K562 (cell line): Measurements from ENCODE around the gene KNL1. TPM values are rescaled to one million over a fixed set of nuclear protein-coding genes. Genes with fewer than 3 reads are reported as not detected.

Experiments
- ETV5 ChIP-seq: sonication (generic); formaldehyde crosslinking; IDR thresholded peaks from 2 replicates; pipeline ENCODE4 v1.4.0; 2020; ENCODE audit warnings: low read depth, mild to moderate bottlenecking, missing genetic modification reagents
- GABPB1 ChIP-seq: sonication (generic); formaldehyde crosslinking; IDR thresholded peaks from 2 replicates; pipeline ENCODE4 v1.8.0; 2022; ENCODE audit warnings: mild to moderate bottlenecking, missing genetic modification reagents
- KLF16 ChIP-seq: IDR thresholded peaks from 2 replicates; pipeline ENCODE4 v1.6.1; 2016; ENCODE audit warnings: antibody characterized with exemption
- NR0B1 ChIP-seq: fragments of 450-650 bp; IDR thresholded peaks from one replicate; pipeline ENCODE4 v1.6.1; 2018; ENCODE audit warnings: mild to moderate bottlenecking, moderate library complexity; ENCODE audit not compliant: partially characterized antibody
- NR2C1 ChIP-seq, 2 experiments: fragments of 450-650 bp; IDR thresholded peaks; 2 replicates each; pipeline ENCODE4 v1.6.1; 2017; ENCODE audit warnings: mild to moderate bottlenecking in 2 of 2, antibody characterized with exemption in 1 of 2, inconsistent platforms in 1 of 2, missing compliant biosample characterization in 1 of 2, missing genetic modification characterization in 1 of 2
- SREBF2 ChIP-seq: sonication (generic); formaldehyde crosslinking; IDR thresholded peaks from 2 replicates; pipeline ENCODE4 v1.4.0; 2020; ENCODE audit warnings: mild to moderate bottlenecking, missing genetic modification reagents
- SRSF3 ChIP-seq: fragments of 200-400 bp; formaldehyde crosslinking; IDR thresholded peaks from 2 replicates; pipeline ENCODE4 v1.6.1; 2016; ENCODE audit warnings: mild to moderate bottlenecking, low read length, moderate library complexity; ENCODE audit not compliant: insufficient read depth
- TOE1 ChIP-seq, 2 experiments: fragments of 450-650 bp in 1 of 2; sonication (generic) in 1 of 2; formaldehyde crosslinking in 1 of 2; IDR thresholded peaks; 2 replicates each; pipeline versions ENCODE4 v1.7.1 to v1.8.0; 2016 to 2022; ENCODE audit warnings: borderline replicate concordance in 2 of 2, mild to moderate bottlenecking in 2 of 2, antibody characterized with exemption in 1 of 2, inconsistent platforms in 1 of 2, low read depth in 1 of 2, missing genetic modification reagents in 1 of 2, moderate library complexity in 1 of 2
- ZBTB12 ChIP-seq: fragments of 250-450 bp; sonication (Bioruptor Pico); IDR thresholded peaks from 2 replicates; pipeline ENCODE4 v1.4.0; 2020
- ZNF282 ChIP-seq: sonication (generic); formaldehyde crosslinking; IDR thresholded peaks from 2 replicates; pipeline ENCODE4 v1.8.1; 2023; ENCODE audit warnings: missing genetic modification reagents
- ZNF780A ChIP-seq: fragments of 250-450 bp; sonication (Bioruptor Pico); IDR thresholded peaks from 2 replicates; pipeline ENCODE4 v1.5.0; 2021; ENCODE audit warnings: mild to moderate bottlenecking
- polyA plus RNA-seq, 8 experiments: library from polyadenylated mRNA; depleted of rRNA in 4 of 8; stranded (reverse) in 5 of 8; unstranded in 3 of 8; fragments of >200 nt; fragmentation: Nextera tagmentation in 2 of 8; fragmentation: Illumina TruSeq in 1 of 8; extraction: Ambion mirVana in 2 of 8; extraction: Trizol in 1 of 8; gene quantifications; 2 replicates each; pipeline versions ENCODE4 v1.2.1 to v1.2.3, GENCODE V29; 2011 to 2014; ENCODE audit warnings: inconsistent platforms in 1 of 8, missing spikeins in 1 of 8
- total RNA-seq, 7 experiments: library from RNA; depleted of rRNA in 6 of 7; stranded (reverse); fragments of >200 nt in 6 of 7; fragmentation: Illumina TruSeq in 2 of 7; extraction: Trizol in 2 of 7; gene quantifications; 2 replicates each; pipeline versions ENCODE4 v1.2.1 to v1.2.3, GENCODE V29; 2011 to 2021; ENCODE audit warnings: low replicate concordance in 1 of 7
- TF ChIP-seq, protein P1 (sequence below): fragments of 450-650 bp; IDR thresholded peaks from 2 replicates; pipeline ENCODE4 v1.6.1; 2016; ENCODE audit warnings: mild to moderate bottlenecking, moderate library complexity

The KNL1 gene
- total and polyA plus RNA-seq, 9 of the 15 experiments (the other 6 are each of a cell fraction or from before 2014, with no cell fraction given) = 14.5 to 65.4 (median 34.6) TPM

DNA sequence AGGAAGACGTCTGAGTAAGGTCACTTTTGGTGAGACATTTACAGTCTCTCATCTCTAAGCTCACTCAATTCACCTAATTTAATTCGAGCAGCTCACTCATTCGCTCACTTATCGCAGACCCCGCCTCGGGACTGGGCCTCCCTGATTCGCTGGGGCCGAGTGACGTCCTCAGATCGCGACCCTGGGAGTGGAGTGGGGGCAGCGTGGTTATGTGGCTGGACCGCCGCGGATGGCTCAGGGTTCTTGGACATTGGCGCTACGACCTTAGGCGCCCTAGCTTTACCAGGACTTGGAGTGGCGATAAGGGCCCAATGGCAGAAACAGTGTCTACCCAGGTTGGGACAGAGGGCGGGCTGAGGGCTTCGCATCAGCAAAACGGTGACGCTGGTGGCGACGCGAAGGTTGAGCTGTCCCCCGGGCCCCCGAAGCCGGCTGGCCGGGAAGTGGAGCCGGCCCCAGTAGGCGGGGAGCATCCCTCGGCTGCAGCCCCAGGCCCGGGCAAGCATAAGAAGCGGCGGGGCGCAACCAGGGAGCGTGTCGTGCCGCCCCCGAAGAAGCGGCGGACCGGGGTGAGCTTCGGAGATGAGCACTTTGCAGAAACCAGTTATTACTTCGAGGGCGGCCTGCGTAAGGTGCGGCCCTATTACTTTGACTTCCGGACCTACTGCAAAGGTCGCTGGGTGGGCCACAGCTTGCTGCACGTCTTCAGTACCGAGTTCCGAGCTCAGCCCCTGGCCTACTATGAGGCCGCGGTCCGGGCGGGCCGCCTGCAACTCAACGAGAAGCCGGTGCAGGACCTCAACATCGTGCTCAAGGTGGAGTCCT lies 24.7 kb upstream of the KNL1 start, which contains the start of gene RPUSD2 (continued):
- TF ChIP-seq ETV5 (no peak; the same call in 1 of the 2 replicates), GABPB1 (peak; percentile 73; the same call in 1 of the 2 replicates), SRSF3 (no peak), ZNF780A (no peak), NR0B1 (no peak), SREBF2 (no peak), NR2C1 (IDR thresholded peaks at IDR 0.05) (no peak), NR2C1 (tag; IDR thresholded peaks at IDR 0.05) (no peak), KLF16 (no peak), ZNF282 (no peak), TOE1 (IDR thresholded peaks at IDR 0.05; ENCODE audit: borderline replicate concordance) (no peak), TOE1 (CRISPR knock-in tag; IDR thresholded peaks at IDR 0.05; ENCODE audit: borderline replicate concordance, low read depth) (0 out of 2 replicates have a peak, but pooled peaks have one; percentile 15), ZBTB12 (CRISPR knock-in tag) (peak; percentile 94)
- TF ChIP-seq, protein P1, sequence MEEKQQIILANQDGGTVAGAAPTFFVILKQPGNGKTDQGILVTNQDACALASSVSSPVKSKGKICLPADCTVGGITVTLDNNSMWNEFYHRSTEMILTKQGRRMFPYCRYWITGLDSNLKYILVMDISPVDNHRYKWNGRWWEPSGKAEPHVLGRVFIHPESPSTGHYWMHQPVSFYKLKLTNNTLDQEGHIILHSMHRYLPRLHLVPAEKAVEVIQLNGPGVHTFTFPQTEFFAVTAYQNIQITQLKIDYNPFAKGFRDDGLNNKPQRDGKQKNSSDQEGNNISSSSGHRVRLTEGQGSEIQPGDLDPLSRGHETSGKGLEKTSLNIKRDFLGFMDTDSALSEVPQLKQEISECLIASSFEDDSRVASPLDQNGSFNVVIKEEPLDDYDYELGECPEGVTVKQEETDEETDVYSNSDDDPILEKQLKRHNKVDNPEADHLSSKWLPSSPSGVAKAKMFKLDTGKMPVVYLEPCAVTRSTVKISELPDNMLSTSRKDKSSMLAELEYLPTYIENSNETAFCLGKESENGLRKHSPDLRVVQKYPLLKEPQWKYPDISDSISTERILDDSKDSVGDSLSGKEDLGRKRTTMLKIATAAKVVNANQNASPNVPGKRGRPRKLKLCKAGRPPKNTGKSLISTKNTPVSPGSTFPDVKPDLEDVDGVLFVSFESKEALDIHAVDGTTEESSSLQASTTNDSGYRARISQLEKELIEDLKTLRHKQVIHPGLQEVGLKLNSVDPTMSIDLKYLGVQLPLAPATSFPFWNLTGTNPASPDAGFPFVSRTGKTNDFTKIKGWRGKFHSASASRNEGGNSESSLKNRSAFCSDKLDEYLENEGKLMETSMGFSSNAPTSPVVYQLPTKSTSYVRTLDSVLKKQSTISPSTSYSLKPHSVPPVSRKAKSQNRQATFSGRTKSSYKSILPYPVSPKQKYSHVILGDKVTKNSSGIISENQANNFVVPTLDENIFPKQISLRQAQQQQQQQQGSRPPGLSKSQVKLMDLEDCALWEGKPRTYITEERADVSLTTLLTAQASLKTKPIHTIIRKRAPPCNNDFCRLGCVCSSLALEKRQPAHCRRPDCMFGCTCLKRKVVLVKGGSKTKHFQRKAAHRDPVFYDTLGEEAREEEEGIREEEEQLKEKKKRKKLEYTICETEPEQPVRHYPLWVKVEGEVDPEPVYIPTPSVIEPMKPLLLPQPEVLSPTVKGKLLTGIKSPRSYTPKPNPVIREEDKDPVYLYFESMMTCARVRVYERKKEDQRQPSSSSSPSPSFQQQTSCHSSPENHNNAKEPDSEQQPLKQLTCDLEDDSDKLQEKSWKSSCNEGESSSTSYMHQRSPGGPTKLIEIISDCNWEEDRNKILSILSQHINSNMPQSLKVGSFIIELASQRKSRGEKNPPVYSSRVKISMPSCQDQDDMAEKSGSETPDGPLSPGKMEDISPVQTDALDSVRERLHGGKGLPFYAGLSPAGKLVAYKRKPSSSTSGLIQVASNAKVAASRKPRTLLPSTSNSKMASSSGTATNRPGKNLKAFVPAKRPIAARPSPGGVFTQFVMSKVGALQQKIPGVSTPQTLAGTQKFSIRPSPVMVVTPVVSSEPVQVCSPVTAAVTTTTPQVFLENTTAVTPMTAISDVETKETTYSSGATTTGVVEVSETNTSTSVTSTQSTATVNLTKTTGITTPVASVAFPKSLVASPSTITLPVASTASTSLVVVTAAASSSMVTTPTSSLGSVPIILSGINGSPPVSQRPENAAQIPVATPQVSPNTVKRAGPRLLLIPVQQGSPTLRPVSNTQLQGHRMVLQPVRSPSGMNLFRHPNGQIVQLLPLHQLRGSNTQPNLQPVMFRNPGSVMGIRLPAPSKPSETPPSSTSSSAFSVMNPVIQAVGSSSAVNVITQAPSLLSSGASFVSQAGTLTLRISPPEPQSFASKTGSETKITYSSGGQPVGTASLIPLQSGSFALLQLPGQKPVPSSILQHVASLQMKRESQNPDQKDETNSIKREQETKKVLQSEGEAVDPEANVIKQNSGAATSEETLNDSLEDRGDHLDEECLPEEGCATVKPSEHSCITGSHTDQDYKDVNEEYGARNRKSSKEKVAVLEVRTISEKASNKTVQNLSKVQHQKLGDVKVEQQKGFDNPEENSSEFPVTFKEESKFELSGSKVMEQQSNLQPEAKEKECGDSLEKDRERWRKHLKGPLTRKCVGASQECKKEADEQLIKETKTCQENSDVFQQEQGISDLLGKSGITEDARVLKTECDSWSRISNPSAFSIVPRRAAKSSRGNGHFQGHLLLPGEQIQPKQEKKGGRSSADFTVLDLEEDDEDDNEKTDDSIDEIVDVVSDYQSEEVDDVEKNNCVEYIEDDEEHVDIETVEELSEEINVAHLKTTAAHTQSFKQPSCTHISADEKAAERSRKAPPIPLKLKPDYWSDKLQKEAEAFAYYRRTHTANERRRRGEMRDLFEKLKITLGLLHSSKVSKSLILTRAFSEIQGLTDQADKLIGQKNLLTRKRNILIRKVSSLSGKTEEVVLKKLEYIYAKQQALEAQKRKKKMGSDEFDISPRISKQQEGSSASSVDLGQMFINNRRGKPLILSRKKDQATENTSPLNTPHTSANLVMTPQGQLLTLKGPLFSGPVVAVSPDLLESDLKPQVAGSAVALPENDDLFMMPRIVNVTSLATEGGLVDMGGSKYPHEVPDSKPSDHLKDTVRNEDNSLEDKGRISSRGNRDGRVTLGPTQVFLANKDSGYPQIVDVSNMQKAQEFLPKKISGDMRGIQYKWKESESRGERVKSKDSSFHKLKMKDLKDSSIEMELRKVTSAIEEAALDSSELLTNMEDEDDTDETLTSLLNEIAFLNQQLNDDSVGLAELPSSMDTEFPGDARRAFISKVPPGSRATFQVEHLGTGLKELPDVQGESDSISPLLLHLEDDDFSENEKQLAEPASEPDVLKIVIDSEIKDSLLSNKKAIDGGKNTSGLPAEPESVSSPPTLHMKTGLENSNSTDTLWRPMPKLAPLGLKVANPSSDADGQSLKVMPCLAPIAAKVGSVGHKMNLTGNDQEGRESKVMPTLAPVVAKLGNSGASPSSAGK = no peak
